Stimulated activated CD4-positive, alpha-beta T cell treated with anti-CD3 and anti-CD28 coated beads, Interleukin-2, amount 100 ng/mL, for 4 hours (primary cell): ENCODE data around the gene HMCN1.
"Not testable (repeated sequence)": the region's sequence is repeated elsewhere in the genome, so short reads cannot be mapped to it uniquely, and the experiment has no call there.

ENCODE experiments used
- DNase-seq: peaks from one replicate; pipeline ENCODE4 v3.0.0-alpha.2; 2020; ENCODE audit warnings: low read depth

The HMCN1 gene

DNA sequence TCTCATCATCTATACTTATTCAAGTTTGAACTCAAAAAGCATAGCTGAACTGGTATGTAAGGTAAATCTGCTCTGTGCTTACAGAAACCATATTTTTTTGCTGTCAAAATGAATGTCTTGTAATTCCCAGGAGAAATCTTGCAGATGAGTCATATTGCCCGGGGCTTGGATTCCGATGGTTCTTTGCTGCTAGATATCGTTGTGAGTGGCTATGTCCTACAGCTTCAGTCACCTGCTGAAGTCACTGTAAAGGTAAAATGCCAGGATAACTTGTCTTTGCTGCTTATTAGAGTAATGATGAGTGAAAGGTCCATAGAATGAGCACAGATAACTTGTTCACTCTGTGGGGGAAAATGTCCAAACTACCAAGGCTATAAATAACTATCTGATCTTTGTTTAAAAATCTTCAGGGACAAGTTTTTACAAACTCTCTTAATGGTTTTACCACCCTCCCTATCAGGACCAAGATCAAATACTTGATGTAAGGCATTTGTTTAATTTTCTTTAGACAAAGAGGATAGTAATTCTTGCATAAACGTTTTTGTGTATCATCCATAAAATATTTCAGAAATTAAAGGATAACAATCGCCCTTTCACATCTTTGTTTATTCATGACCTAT, 418.5 kb downstream of the HMCN1 start:
- no peak for DNase-seq

DNA sequence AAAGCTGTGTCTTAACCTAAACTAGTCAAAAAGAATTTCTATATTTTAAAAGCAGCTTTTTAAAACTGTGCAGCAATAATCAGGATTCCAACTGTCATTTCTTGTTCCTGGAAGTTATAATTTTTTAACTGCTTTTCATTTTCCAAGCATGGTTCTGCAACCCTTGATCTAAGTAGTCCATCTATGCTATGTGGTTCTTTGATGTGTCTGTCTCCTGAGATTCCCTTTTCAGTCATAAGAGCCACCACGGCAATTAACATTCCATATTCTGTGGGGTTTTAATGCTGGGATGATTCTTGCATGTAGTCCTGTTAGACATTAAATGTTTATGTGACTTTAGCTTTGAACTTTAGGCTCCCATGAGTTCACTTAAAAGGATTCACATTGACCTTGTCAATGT, 420.5 kb downstream of the HMCN1 start:
- no peak for DNase-seq

DNA sequence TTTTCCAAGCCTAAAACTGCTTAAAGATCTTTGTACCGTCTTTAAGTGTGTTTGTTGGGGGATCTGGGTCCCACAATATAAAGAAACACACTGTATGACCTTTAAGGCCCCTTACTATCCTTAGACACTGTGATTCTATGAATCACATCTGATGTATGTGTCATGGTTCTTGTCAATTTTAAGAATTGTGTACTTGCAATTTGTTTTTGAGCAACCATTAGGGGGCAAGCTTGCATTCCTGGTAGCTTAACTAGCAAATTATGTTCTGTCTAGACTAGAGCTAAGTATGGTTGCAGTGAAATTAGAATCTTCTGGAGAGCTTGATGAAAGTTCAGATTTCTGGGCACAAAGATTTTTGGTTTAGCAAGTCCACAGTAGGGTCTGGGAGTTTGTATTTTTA, 421.4 kb downstream of the HMCN1 start:
- no peak for DNase-seq

DNA sequence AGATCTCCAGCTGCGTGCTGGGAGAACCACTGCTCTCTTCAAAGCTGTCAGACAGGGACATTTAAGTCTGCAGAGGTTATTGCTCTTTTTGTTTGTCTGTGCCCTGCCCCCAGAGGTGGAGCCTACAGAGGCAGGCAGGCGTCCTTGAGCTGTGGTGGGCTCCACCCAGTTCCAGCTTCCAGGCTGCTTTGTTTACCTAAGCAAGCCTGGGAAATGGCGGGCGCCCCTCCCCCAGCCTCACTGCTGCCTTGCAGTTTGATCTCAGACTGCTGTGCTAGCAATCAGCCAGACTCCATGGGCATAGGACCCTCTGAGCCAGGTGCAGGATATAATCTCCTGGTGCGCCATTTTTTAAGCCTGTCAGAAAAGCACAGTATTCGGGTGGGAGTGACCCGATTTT, 428.7 kb downstream of the HMCN1 start:
- DNase-seq = not testable (repeated sequence)

DNA sequence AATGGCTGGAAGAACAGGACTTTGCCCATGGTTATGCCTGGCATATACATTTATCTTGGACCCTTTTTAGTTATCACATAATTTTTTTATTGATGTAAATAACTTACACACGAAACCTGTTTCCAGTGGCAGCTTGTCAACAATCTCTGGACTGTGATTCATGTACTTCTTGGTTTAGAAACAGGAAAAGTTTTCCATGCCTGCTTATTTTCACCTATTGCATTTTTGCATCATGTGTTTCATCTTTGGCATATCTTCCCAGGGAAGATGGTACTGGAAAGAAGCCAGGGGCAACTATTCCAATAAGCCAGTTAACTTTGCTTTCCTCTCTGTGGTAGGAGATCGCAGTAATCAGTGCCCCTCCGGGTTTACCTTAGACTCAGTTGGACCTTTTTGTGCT, 430.6 kb downstream of the HMCN1 start:
- no peak for DNase-seq

DNA sequence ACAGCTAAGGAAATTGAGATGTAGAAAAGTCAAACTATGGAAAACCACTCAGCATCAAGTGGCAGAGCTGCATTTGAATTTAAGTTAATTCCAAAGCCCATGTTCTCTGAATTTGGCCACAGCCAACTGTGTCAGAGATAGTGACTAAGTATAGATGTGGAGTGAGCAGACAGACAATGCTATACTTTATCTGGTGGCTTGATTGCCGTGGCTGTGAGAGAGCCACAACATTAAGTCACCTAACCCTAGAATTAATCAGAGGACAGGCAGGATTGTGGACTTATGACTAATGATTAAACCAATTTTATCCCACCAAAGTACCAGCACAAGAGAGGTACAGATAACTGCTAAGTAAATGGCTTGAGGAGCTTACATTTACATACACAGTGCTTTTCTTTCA, 431.1 kb downstream of the HMCN1 start:
- DNase-seq = no peak

DNA sequence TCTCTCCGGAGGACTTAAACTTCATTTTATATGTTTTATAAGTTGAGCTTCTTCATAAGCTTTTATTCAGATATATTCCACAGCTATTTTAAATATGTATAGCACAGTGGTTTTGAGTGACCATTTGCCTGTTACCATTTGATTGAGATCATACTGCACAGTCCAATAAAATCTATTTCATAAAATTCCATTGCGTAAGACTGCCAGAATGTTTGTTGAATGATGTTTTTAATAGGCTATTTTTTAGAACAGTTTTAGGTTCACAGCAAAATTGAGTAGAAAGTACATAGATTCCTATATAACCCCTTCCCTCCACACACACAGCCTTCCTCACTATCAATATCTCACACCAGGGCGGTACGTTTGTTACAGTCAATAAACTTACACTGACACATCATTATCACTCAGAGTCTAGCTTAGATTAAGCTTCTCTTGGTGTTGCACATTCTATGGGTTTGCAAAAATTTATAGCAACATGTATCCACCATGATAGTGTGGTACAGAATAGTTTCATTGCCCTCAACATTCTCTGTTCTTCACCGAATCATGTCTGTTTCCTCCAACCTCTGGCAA, 433.0 kb downstream of the HMCN1 start:
- DNase-seq = no peak

DNA sequence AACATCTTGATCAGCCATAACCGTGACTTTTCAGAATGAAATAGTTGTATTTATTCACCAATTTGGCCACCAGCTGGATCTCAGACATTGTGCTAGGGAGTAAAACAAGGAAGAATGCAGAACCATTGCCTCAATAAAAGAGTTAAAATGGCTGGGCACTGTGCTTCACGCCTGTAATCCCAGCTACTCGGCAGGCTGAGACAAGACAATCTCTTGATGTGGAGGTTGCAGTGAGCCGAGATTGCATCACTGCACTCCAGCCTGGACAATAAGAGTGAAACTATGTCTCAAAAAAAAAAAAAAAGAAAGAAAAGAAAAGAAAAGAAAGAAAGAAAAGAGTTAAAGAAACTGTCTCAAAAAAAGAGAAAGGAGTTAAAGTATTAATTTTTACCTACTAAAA, 441.4 kb downstream of the HMCN1 start:
- no peak for DNase-seq

DNA sequence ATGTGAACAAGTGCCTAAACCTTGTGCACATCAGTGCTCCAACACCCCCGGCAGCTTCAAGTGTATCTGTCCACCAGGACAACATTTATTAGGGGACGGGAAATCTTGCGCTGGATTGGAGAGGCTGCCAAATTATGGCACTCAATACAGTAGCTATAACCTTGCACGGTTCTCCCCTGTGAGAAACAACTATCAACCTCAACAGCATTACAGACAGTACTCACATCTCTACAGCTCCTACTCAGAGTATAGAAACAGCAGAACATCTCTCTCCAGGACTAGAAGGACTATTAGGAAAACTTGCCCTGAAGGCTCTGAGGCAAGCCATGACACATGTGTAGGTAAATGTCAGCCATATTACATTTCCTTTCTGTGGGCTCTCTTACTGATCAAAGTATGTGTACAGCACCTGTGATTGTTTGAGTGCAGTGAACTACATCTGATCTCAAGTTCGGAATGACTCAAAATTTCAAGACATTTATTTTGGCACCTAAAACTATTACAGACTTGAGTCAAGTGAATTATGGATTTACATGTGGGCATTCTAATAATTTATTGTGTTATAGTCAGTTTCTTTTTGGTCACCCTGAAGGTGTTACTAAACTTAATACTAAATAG, 444.3 kb downstream of the HMCN1 start:
- no peak for DNase-seq

DNA sequence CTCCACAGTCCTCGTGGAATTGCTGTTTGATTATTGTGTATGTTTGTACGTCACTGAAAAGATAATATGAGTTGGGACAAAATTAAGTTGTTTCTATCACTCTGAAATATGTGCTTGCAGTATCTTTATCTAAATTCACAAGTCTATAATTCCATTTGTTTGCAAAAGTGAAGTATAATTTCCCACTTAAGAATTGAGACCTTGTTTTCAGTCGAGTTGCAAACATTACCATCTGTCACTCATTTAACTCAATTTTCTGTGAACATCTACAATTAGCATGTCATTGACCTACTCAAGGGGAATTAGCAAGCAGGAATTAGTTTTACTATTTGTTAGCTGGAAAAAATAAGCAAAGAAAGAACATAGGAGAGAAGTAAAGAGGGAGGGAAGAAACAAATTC, 445.0 kb downstream of the HMCN1 start:
- no peak for DNase-seq

DNA sequence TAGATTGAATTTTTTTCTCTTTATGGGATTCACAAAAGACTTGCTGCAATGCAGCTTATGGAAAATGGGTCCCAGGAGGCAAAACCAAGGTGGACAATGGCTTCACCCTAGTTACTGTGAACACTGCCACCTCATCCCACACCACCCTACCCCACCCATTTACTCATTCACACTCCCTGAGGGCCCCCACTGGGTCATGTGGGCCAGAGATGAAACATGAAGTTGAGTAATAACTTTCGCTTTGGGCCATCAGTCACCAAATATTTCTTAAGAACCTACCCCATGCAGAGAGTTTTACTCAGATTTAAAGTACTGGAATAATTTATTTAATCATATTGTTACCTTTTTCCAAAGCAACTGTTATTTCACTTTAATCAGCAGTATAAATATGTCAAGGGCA, 449.0 kb downstream of the HMCN1 start:
- DNase-seq = no peak

DNA sequence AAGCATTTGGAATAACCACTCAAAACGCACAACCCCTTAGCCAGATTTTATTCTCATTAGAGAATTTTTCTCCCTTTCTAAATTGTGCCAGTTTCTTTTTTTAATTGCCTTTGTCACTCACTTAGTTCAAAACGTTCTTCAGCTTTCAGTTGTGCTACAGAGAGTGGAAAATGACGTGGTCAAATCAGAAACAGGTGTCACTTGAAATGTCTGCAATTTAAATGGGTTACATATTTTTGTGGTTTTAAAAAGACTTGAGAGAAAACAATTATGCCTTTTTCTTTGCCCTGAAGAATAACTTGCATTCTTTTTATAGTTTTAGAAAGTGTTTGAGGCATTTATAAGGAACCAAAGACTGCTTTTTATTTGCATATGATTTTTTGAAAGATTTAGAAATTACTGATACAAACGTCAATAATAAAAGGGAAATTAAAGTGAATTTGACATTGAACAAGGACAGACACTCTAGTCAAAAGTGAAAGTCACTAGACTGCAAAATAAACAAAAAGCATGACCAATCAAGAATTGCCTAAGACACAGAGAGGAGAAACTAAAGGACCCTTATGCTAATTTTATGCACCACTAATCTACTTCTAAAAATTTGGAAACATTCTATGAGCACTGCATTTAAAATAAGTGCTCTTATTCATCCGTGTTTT, 449.9 kb downstream of the HMCN1 start:
- no peak for DNase-seq

DNA sequence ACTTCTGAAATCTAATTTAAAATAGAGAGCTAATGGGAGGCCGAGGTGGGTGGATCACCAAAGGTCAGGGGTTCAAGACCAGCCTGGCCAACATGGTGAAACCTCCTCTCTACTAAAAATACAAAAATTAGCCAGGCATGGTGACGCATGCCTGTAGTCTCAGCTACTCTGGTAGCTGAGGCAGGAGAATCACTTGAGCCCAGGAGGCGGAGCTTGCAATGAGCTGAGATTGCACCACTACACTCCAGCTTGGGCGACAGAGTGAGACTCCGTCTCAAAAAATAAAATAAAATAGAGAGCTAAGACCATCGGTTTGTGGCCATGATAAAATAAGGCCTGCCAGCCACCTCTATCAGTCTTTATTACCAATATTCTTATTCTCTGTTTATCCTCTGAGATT, 452.1 kb downstream of the HMCN1 start:
- not testable (repeated sequence) for DNase-seq

DNA sequence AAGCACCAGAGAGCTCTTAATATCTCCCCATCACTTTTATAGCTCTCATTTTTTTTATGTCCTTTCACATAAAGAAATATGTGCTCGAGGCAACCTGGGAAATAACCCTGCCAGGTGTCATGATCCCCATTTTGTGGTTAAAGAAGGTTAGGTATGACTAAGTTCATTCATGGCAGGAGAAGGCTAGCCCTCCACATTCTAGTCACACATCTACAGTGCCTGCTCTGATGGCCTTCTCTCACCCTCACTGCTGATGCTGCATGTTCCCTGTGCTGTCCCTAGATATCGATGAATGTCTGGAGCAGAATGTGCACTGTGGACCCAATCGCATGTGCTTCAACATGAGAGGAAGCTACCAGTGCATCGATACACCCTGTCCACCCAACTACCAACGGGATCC, 453.4 kb downstream of the HMCN1 start:
- DNase-seq = no peak

DNA sequence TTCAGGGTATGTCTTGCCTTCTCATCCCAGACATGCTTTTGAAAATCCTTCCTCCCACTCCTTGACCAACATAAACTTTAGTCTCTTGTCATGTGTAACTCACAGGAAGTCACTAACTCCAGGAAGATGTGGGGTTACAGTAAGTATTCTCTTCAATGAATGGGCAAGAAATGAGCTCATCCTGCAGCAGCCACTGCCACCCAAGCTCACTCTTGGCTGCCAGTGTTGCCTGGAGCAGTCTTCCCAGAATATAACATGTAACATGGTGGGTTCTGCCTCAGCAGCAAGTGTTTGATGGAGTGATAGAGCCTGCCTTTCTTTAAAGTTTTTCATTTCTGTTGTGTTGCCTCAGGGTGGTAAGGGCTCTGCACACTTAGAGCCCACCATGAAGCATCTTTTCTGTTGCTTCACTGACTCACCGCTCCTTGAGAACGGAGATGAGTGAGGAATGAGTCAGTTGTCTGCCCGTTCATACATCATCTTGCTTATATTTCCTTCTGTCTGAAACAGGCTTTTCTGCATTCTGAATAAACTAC, 453.9 kb downstream of the HMCN1 start:
- DNase-seq = no peak

DNA sequence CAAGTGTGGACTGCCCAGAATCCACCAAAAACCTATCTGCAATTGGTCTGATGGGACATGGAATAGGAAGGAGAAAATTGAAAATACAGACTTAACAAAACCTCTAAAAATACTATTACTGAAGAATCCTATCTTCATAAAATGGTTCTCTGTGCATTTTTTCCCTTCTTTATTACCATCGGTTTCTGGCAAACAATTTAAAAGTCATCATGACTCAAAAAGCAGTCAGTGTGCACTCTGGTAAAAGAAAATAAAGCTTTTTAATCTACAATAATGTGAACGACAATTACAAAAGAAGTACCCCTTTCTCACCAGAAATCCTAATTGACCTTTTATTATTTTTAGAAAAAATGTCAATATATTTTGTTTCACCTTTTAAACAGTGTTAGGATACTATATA, 454.5 kb downstream of the HMCN1 start:
- no peak for DNase-seq

DNA sequence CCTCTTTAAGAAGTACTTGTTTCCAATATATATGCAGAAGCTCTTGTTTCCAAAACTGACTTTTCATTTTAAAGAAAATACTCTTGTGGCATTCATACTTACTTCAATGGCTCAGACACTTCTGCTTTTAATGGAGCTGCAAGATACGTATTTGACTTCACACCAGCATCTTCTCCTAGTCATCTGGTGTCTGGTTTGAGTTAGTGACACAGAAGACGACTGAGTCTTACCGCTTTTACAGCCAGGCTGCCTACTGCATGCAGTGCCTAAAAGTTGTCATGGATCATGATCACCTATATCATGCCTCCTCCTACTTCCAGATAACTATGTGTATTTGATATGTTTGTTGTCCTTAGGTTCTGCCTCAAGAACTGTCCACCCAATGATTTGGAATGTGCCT, 455.0 kb downstream of the HMCN1 start:
- no peak for DNase-seq

DNA sequence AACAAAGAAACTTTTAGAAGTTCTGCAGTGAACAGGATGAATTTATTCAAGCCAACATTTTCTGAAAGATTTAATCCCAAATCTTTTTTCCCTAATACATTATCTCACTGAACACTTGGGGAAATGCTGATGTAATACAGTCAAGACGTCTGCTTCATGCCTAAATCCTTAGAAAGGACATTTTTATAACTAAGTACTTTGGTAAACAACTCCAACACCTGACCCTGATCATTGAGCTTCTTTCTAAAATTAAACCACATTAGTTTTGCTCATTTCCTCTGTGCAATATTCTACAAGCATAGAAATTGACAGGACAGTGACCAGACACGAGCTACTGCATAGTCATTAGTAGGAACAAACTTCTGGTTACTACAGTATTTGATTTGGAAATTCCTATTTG, 457.3 kb downstream of the HMCN1 start:
- no peak for DNase-seq

DNA sequence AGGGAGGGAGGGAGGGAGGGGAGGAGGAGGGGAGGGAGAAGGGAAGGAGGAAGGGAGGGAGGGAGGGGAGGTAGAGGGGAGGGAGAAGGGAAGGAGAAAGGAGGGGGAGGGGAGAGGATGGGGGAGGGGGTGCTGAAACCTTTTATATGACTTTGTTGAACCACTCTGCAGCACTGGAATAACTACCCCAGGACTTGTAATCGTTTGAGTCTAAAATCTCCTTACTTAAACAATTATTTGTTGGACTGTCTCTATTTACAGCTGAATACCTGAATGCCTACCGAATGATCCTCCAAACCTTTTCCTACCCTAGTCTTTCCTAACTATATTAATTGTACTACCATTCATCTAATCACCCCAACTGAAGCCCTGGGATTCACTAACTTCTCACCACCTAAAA, 459.0 kb downstream of the HMCN1 start:
- no peak for DNase-seq

DNA sequence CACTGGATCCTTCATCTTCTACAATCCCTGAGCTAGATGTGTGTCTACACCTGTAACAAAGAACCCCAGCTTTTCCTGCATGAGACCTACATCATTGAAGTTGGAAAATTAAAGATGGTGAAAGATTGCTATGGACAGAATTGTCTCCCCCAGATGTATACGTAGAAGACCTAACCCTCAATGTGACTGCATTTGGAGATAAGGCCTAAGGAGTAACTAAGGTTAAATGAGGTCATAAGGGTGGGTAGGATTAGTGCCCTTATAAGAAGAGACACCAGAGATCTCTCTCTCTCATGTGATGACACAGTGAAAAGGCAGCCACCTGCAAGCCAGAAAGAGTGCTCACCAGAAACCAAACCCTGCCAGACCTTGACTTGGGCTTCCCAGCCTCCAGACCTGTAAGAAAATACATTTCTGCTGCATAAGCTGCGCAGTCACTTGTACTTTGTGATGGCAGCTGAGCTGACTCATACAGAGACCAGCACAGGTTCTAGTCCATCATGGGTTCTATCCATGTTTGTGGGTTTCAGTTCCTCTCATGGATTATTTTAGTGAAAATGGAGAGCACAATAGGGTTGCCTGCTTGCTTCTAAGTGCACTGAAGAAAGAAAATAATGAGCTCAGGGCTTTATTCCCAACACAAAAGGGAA, 460.0 kb downstream of the HMCN1 start:
- DNase-seq = no peak

DNA sequence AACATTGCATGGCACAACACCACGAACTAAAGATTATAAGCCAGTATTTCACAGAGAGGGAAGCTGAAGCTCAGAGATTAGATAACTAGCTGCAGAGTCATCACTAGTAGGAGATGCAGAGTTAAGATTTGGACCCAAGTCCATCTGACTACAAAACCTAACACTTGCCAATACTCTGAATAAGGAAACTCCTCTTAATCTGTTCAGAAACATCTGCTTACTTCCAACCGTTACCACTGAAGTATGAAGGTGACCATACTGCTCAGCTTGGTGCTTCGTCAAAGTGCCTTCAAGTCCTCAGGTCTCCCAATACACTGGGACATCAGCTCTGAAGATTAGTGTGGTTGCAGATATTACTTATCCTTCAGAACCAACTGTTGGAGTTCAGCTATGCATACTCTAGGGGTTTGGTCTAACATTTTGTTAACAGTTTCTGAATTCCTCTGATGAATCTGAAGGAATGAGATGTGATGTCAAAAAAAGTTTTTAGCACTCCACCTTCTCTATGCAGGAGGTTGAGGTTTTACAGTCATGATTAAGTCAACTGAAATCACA, 461.3 kb downstream of the HMCN1 start:
- no peak for DNase-seq

DNA sequence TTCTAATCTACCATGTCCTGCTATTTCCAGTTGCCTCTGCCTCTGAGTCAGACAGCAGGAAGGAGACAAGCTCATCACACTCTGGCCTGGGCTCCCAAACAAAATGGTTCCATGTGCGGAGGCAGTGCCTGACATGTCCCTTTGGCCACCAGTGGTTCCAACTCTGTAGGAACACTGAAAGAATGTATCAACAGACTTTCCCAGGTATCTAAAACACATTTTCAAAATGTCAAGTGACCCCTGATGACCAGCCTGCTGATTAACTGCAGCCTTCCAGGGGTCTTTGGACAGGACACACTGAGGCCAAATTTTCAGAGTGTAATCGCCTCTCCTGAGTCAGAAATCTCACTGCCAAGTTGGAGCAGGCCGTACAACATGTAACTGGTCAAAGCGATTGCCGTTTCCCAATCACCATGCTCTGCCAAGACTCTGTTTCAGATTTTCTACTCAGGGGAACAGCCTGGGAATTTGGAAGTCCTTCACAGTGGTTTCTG, 468.1 kb downstream of the HMCN1 start:
- no peak for DNase-seq
